Measurements from ENCODE around the gene EFNB1. TPM values are rescaled to one million over a fixed set of nuclear protein-coding genes. Genes with fewer than 3 reads are reported as not detected.

The EFNB1 gene
- total and polyA plus RNA-seq, 10 of the 15 experiments (the other 5 are each of a cell fraction or from before 2014, with no cell fraction given) = 0.02 to 1.0 (median 0.81) TPM; not detected in 1

GRCh38 chrX:68807818-68808217, 21.0 kb upstream of the EFNB1 start:
- H4K20me1 ChIP-seq (ENCODE audit: control insufficient read depth, insufficient read depth) = no peaks in the 10 kb centered on the region
- WGBS (ENCODE audit: insufficient coverage, insufficient replicate concordance, low lambda C conversion rate, missing lambda C conversion rate) = 0% methylated on average over 3 of the region's 3 CpGs
- no peak overlapping the region for H3K27ac ChIP-seq (ENCODE audit: control insufficient read depth, insufficient read depth)
- ChIA-PET SMC1A (ENCODE audit: uncharacterized antibody, unreplicated experiment) (interaction anchor here (1.6 to 3.9 kb wide), 3 partner anchors 21 to 296 kb away, joined by 3 to 30 read pairs (median 5); partner anchors contain the start of gene EFNB1), POLR2A (no interaction called here), RAD21 (ENCODE audit: unreplicated experiment) (interaction anchor here (1.0 to 3.1 kb wide), 3 partner anchors 21 to 74 kb away, joined by 3 to 8 read pairs (median 4); partner anchors contain the start of gene EFNB1), CTCF (interaction anchor here (1.3 to 4.9 kb wide), 6 partner anchors 20 to 611 kb away, joined by 3 to 40 read pairs (median 4); no protein-coding TSS in a partner anchor)
- H3K79me2 ChIP-seq (ENCODE audit: control insufficient read depth, insufficient read depth, low read length) = no peaks in the 10 kb centered on the region
- in situ Hi-C loops (cut with MboI) = no loop called here
- H3K4me1 ChIP-seq (ENCODE audit: control insufficient read depth, insufficient read depth, low read length) = no peaks in the 10 kb centered on the region
- FAIRE-seq (no peak), ATAC-seq (0 out of 3 replicates have a peak, but pooled peaks have one; percentile 28), DNase-seq (ENCODE audit: low read depth, low spot score) (no peak)
- H3K36me3 ChIP-seq (ENCODE audit: control insufficient read depth in 2 of 2, insufficient read depth in 2 of 2, low read length in 1 of 2) = no peaks in the 10 kb centered on the region
- no peak overlapping the region for H3K4me2 ChIP-seq (ENCODE audit: control insufficient read depth, insufficient read depth)
- BruUV-seq (replicated peaks) = no TSS peak
- H3K27me3 ChIP-seq (replicated peaks in 1 of 2; ENCODE audit: control insufficient read depth in 2 of 2, insufficient read depth in 2 of 2, low read length in 1 of 2) = no peaks in the 10 kb centered on the region; a peak in 1 of 4 replicates
- no peaks in the 10 kb centered on the region for H3K9me3 ChIP-seq (replicated peaks; ENCODE audit: control insufficient read depth, insufficient read depth, low read length)
- TF ChIP-seq RAD21 (IDR thresholded peaks at IDR 0.05; ENCODE audit: insufficient read depth, low read depth, low read length) (0 out of 2 replicates have a peak, but pooled peaks have one; percentile 28), SMC3 (IDR thresholded peaks at IDR 0.05; ENCODE audit: borderline replicate concordance, low read length) (peak; percentile 11; the same call in 1 of the 2 replicates), KDM1A (IDR thresholded peaks at IDR 0.05; ENCODE audit: borderline replicate concordance) (no peak), SUZ12 (IDR thresholded peaks at IDR 0.05; ENCODE audit: unreplicated experiment) (no peak), ZZZ3 (IDR thresholded peaks at IDR 0.05; ENCODE audit: control insufficient read depth, insufficient read length, low read depth) (no peak), SIN3A (IDR thresholded peaks at IDR 0.05; ENCODE audit: low read depth, low read length) (no peak)
- TF ChIP-seq, protein P1, sequence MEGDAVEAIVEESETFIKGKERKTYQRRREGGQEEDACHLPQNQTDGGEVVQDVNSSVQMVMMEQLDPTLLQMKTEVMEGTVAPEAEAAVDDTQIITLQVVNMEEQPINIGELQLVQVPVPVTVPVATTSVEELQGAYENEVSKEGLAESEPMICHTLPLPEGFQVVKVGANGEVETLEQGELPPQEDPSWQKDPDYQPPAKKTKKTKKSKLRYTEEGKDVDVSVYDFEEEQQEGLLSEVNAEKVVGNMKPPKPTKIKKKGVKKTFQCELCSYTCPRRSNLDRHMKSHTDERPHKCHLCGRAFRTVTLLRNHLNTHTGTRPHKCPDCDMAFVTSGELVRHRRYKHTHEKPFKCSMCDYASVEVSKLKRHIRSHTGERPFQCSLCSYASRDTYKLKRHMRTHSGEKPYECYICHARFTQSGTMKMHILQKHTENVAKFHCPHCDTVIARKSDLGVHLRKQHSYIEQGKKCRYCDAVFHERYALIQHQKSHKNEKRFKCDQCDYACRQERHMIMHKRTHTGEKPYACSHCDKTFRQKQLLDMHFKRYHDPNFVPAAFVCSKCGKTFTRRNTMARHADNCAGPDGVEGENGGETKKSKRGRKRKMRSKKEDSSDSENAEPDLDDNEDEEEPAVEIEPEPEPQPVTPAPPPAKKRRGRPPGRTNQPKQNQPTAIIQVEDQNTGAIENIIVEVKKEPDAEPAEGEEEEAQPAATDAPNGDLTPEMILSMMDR (IDR thresholded peaks at IDR 0.05 in 2 of 3, conservative IDR thresholded peaks at IDR 0.05 in 1 of 3; ENCODE audit: control insufficient read depth in 2 of 3, extremely low read depth in 1 of 3, insufficient read depth in 1 of 3, low read depth in 3 of 3, low read length in 3 of 3) = peak; percentile 1 to 32 (median 28); a peak in 3 of 6 replicates
- TF ChIP-seq, protein P2, sequence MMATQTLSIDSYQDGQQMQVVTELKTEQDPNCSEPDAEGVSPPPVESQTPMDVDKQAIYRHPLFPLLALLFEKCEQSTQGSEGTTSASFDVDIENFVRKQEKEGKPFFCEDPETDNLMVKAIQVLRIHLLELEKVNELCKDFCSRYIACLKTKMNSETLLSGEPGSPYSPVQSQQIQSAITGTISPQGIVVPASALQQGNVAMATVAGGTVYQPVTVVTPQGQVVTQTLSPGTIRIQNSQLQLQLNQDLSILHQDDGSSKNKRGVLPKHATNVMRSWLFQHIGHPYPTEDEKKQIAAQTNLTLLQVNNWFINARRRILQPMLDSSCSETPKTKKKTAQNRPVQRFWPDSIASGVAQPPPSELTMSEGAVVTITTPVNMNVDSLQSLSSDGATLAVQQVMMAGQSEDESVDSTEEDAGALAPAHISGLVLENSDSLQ (IDR thresholded peaks at IDR 0.05) = no peak
- intact Hi-C loops (cut with micrococcal nuclease; ENCODE audit: unreplicated experiment) = loop anchor here (10.0 kb wide), 1 partner anchor 303 kb away; no protein-coding TSS in a partner anchor
- no peak overlapping the region for H2AFZ ChIP-seq (ENCODE audit: control insufficient read depth, low read depth, low read length)
- no peak overlapping the region for H3K9ac ChIP-seq (ENCODE audit: control insufficient read depth, insufficient read depth, low read length)
- no peak overlapping the region for H3K4me3 ChIP-seq
